ENCODE measurements around the gene TTLL8. TPM values are rescaled to one million over a fixed set of nuclear protein-coding genes. Genes with fewer than 3 reads are reported as not detected.

Gene TTLL8
- total and polyA plus RNA-seq, 2 donors (not counting 3 experiments of a cell fraction or from before 2014, with no cell fraction given), result not detected

DNA sequence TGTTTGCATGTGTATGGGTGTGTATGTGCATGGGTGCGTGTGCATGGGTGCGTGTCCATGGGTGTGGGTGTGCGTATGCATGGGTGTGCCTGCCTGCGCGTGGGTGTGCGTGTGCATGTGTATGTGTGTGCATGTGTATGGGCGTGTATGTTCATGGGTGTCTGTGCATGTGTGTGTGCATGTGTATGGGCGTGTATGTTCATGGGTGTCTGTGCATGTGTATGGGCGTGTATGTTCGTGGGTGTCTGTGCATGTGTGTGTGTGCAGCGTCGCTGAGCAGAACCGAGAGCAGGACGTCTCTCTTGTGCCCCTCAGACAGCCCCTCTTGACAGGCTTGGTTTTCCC is 59.4 kb downstream of the TTLL8 start:
- Histone ChIP-seq H3K4me3 (replicated peaks in 1 of 3; ENCODE audit: insufficient read depth in 1 of 3, low read depth in 1 of 3, low read length in 3 of 3) (no peak overlapping the region), H4K20me1 (replicated peaks; ENCODE audit: control insufficient read depth, extremely low read depth, insufficient read depth, low read length) (no peaks in the 10 kb centered on the region), H2AFZ (ENCODE audit: low read depth, low read length) (no peak overlapping the region), H3K27ac (ENCODE audit: insufficient read depth, low read depth, low read length) (no peak overlapping the region), H3K9ac (replicated peaks; ENCODE audit: extremely low read depth, insufficient read depth, low read length) (no peak overlapping the region), H3K27me3 (ENCODE audit: control insufficient read depth in 2 of 2, insufficient read depth in 2 of 2, low read length in 2 of 2) (no peaks in the 10 kb centered on the region), H3K79me2 (ENCODE audit: control insufficient read depth, insufficient read depth, low read length) (no peaks in the 10 kb centered on the region), H3K9me1 (replicated peaks; ENCODE audit: control insufficient read depth, extremely low read depth, insufficient read depth, low read length) (no peaks in the 10 kb centered on the region), H3K36me3 (ENCODE audit: control insufficient read depth in 2 of 2, extremely low read depth in 1 of 2, insufficient read depth in 2 of 2, low read length in 2 of 2) (no peaks in the 10 kb centered on the region), H3K9me3 (replicated peaks; ENCODE audit: control insufficient read depth, insufficient read depth, low read length) (no peaks in the 10 kb centered on the region), H3K4me2 (ENCODE audit: insufficient read depth, low read length) (no peak overlapping the region), H3K4me1 (ENCODE audit: control insufficient read depth, extremely low read depth, insufficient read depth, low read length) (no peaks in the 10 kb centered on the region)
- DNase-seq (ENCODE audit: low read depth, low spot score), result no peak
- POLR2A ChIA-PET, result no interaction called here
- intact Hi-C loops (cut with micrococcal nuclease), result no loop called here
- no peak for FAIRE-seq
- no peak for TF ChIP-seq GATA2 (IDR thresholded peaks at IDR 0.05; ENCODE audit: insufficient read depth, insufficient read length, low read depth, low read length)
- TF ChIP-seq EZH2 (IDR thresholded peaks at IDR 0.05; ENCODE audit: borderline replicate concordance, low read depth, low read length, severe bottlenecking), result no peak
- TF ChIP-seq, protein P1, sequence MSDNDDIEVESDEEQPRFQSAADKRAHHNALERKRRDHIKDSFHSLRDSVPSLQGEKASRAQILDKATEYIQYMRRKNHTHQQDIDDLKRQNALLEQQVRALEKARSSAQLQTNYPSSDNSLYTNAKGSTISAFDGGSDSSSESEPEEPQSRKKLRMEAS (IDR thresholded peaks at IDR 0.05; ENCODE audit: insufficient read depth, insufficient read length), result no peak
- no peak for TF ChIP-seq POLR2A (IDR thresholded peaks at IDR 0.05; ENCODE audit: low read depth, low read length)
- TF ChIP-seq, protein P2, sequence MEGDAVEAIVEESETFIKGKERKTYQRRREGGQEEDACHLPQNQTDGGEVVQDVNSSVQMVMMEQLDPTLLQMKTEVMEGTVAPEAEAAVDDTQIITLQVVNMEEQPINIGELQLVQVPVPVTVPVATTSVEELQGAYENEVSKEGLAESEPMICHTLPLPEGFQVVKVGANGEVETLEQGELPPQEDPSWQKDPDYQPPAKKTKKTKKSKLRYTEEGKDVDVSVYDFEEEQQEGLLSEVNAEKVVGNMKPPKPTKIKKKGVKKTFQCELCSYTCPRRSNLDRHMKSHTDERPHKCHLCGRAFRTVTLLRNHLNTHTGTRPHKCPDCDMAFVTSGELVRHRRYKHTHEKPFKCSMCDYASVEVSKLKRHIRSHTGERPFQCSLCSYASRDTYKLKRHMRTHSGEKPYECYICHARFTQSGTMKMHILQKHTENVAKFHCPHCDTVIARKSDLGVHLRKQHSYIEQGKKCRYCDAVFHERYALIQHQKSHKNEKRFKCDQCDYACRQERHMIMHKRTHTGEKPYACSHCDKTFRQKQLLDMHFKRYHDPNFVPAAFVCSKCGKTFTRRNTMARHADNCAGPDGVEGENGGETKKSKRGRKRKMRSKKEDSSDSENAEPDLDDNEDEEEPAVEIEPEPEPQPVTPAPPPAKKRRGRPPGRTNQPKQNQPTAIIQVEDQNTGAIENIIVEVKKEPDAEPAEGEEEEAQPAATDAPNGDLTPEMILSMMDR (IDR thresholded peaks at IDR 0.05; ENCODE audit: extremely low read depth in 1 of 2, insufficient read depth in 1 of 2, low read depth in 1 of 2, low read length in 2 of 2), result no peak
- TF ChIP-seq FOS (IDR thresholded peaks at IDR 0.05; ENCODE audit: borderline replicate concordance, insufficient read depth, low read length), result no peak
- no peak for TF ChIP-seq POLR2AphosphoS5 (IDR thresholded peaks at IDR 0.05; ENCODE audit: insufficient read depth, low read depth, low read length)
- TF ChIP-seq JUN (IDR thresholded peaks at IDR 0.05; ENCODE audit: borderline replicate concordance, insufficient read depth, insufficient read length, low read depth), result no peak
- no peak for TF ChIP-seq MYC (IDR thresholded peaks at IDR 0.05; ENCODE audit: low read depth, low read length)
- dilution Hi-C loops (cut with MboI; ENCODE audit: extremely low pct_ligation_motif_present, low sequenced_read_pairs), result no loop called here
- BruUV-seq (replicated peaks), result no TSS peak
- CTCF ChIA-PET, result interaction anchor here (1.2 kb wide), 1 partner anchor 31 kb away, joined by 3 read pairs; no protein-coding TSS in a partner anchor
